Activated CD4-positive, alpha-beta memory T cell treated with anti-CD3 and anti-CD28 coated beads, Interleukin-2, amount 10 ng/mL, durations not matched to agents 7 days and 5 days (primary cell): ENCODE data around the gene RBM33. TPM values are rescaled to one million over a fixed set of nuclear protein-coding genes. Genes with fewer than 3 reads are reported as not detected.

Source experiments
- CTCF ChIA-PET: fragments of 350-600 bp; sonication (Branson Sonifier 250); formaldehyde crosslinking; loops from one replicate; lab custom pipeline; 2021; ENCODE audit warnings: antibody characterized with exemption, inconsistent platforms; lab: Charles Lee
- POLR2A ChIA-PET: fragments of 350-600 bp; sonication (Branson Sonifier 250); formaldehyde crosslinking; loops from one replicate; lab custom pipeline; 2021; ENCODE audit warnings: antibody characterized with exemption; lab: Charles Lee
- DNase-seq: peaks from one replicate; pipeline ENCODE4 v3.0.0-alpha.2; 2020
- H3K27ac Mint-ChIP-seq: one replicate; pipeline ENCODE4 v1.8.0; 2021; ENCODE audit warnings: mild to moderate bottlenecking, mixed read lengths
- H3K27me3 Mint-ChIP-seq: one replicate; pipeline ENCODE4 v1.8.0; 2021; ENCODE audit warnings: mixed read lengths
- H3K36me3 Mint-ChIP-seq: one replicate; pipeline ENCODE4 v1.8.0; 2021; ENCODE audit warnings: low read depth, mixed read lengths
- H3K4me1 Mint-ChIP-seq: one replicate; pipeline ENCODE4 v1.8.0; 2021; ENCODE audit warnings: mixed read lengths
- H3K4me3 Mint-ChIP-seq: one replicate; pipeline ENCODE4 v1.8.0; 2021; ENCODE audit warnings: mild to moderate bottlenecking, mixed read lengths
- H3K9me3 Mint-ChIP-seq: one replicate; pipeline ENCODE4 v1.8.0; 2021; ENCODE audit warnings: mixed read lengths
- total RNA-seq, 2 experiments: library from RNA; stranded (reverse); gene quantifications; one replicate each; pipeline ENCODE4 v1.2.3, GENCODE V29; 2021

The RBM33 gene
- total RNA-seq, 2 experiments from 2014 or later: 75.8 to 76.5 TPM

DNA sequence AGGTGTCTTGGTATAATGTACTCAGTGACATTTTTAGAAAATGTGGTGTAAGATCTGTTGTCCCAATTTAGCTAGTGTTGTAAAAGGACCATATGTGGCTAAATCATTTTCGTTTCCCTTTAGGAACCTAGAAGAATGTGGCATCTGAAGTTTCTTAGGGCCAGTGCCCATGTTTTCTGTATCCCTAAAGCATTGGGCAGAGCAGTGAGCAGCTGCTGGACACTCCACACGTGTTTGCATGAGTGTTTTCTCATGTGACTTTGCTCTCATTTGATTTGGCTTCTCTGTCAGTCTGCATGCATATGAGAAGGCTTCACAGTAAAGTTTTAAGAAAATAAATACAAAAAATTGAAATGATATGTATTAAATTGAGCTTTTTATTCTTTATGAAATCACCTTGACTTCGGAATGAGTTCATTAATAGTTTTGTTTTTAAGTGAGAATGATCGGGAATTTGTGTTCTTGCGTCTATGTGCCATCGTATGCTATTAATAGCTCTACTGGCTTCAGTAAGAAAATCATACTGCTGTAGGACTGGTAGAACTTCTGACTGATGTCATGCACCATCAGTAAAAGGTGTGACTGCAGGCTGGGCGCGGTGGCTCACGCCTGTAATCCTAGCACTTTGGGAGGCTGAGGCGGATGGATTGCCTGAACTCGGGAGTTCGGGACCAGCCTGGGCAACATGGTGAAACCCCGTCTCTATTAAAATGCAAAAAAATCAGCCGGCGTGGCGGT lies 61.3 kb downstream of the RBM33 start:
- H3K27ac Mint-ChIP-seq: no peak overlapping the region
- H3K27me3 Mint-ChIP-seq: no peaks in the 10 kb centered on the region
- no peak overlapping the region for H3K4me3 Mint-ChIP-seq
- H3K4me1 Mint-ChIP-seq: peaks cover 18% of the 10 kb centered on the region
- ChIA-PET POLR2A (no interaction called here), CTCF (interaction anchor here (1.1 kb wide), 1 partner anchor 107 kb away, joined by 3 read pairs; no protein-coding TSS in a partner anchor)
- DNase-seq: no peak
- H3K36me3 Mint-ChIP-seq: peaks cover 44% of the 10 kb centered on the region
- H3K9me3 Mint-ChIP-seq: no peaks in the 10 kb centered on the region

- peaks cover 46% of the 10 kb centered on the region for H3K36me3 Mint-ChIP-seq
- ChIA-PET POLR2A (no interaction called here), CTCF (interaction anchor here (1.1 kb wide), 1 partner anchor 107 kb away, joined by 3 read pairs; no protein-coding TSS in a partner anchor)
- H3K27ac Mint-ChIP-seq: no peak overlapping the region
- H3K4me3 Mint-ChIP-seq: no peak overlapping the region
- no peaks in the 10 kb centered on the region for H3K27me3 Mint-ChIP-seq
- DNase-seq: no peak
- peaks cover 16% of the 10 kb centered on the region for H3K4me1 Mint-ChIP-seq
- H3K9me3 Mint-ChIP-seq: no peaks in the 10 kb centered on the region
These were observed 61.9 kb downstream of the RBM33 start for GRCh38 chr7:155706376-155706775.

GRCh38 chr7:155709453-155709852 lies 65.0 kb downstream of the RBM33 start:
- Mint-ChIP-seq H3K4me1 (peaks cover 12% of the 10 kb centered on the region), H3K27ac (no peak overlapping the region), H3K27me3 (no peaks in the 10 kb centered on the region), H3K9me3 (no peaks in the 10 kb centered on the region), H3K36me3 (peaks cover 49% of the 10 kb centered on the region), H3K4me3 (no peak overlapping the region)
- CTCF ChIA-PET: interaction anchor here (1.4 kb wide), 1 partner anchor 57 kb away, joined by 4 read pairs; no protein-coding TSS in a partner anchor
- POLR2A ChIA-PET: no interaction called here
- DNase-seq: no peak

GRCh38 chr7:155710031-155710430 lies 65.6 kb downstream of the RBM33 start:
- no peak overlapping the region for H3K27ac Mint-ChIP-seq
- CTCF ChIA-PET: interaction anchor here (1.0 to 1.4 kb wide), 2 partner anchors 57 to 58 kb away, joined by 3 to 4 read pairs; no protein-coding TSS in a partner anchor
- no peaks in the 10 kb centered on the region for H3K9me3 Mint-ChIP-seq

DNA sequence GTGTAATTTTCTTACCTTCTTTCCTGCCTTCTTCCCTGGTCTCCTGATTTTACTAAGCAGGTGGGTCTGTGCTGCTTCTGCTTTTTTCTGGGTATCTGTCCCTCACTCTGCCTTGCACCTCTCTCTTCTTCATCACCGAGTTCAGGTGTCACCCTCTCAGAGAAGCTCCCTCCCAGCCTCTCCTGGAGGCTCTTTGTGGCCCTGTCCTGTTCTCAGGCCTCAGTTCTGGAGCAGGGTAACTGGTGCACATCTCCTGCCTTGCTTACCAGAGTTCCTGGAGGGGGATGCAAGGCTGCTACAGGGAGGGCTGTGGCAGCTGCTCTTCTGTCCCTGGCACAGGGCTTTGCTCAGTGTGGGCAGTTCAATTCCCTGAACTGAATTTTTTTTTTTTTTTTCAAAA lies 66.1 kb downstream of the RBM33 start:
- H3K36me3 Mint-ChIP-seq: peaks cover 51% of the 10 kb centered on the region
- H3K27me3 Mint-ChIP-seq: no peaks in the 10 kb centered on the region
- ChIA-PET POLR2A (no interaction called here), CTCF (interaction anchor here (1.0 to 1.4 kb wide), 3 partner anchors 56 to 112 kb away, joined by 3 to 4 read pairs (median 3); no protein-coding TSS in a partner anchor)
- H3K4me1 Mint-ChIP-seq: peaks cover 12% of the 10 kb centered on the region
- H3K4me3 Mint-ChIP-seq: no peak overlapping the region
- no peak overlapping the region for H3K27ac Mint-ChIP-seq
- no peaks in the 10 kb centered on the region for H3K9me3 Mint-ChIP-seq
- DNase-seq: no peak

More at GRCh38 chr7:155710031-155710430, 65.6 kb downstream of the RBM33 start:
- POLR2A ChIA-PET: no interaction called here
- no peaks in the 10 kb centered on the region for H3K27me3 Mint-ChIP-seq
- H3K4me3 Mint-ChIP-seq: no peak overlapping the region
- no peak for DNase-seq
- peaks cover 12% of the 10 kb centered on the region for H3K4me1 Mint-ChIP-seq
- peaks cover 52% of the 10 kb centered on the region for H3K36me3 Mint-ChIP-seq

DNA sequence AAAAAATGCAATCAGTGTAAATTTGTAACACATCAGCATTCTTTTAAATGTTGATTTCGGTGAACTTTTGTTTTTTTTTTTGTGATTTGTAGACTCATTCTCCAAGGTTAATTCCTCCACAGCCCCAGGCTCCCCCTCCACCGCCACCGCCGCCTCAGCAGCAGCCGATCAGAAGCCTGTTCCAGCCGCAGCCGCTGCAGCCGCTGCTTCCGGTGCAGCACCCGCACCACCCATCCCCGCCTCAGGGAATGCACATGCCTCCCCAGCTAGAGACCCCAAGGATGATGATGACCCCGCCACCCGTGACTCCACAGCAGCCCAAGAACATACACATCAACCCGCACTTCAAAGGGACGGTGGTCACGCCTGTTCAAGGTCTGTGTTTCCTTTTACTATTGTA lies 66.6 kb downstream of the RBM33 start:
- peaks cover 12% of the 10 kb centered on the region for H3K4me1 Mint-ChIP-seq
- ChIA-PET POLR2A (no interaction called here), CTCF (interaction anchor here (1.0 to 1.4 kb wide), 3 partner anchors 56 to 112 kb away, joined by 3 to 4 read pairs (median 3); no protein-coding TSS in a partner anchor)
- no peaks in the 10 kb centered on the region for H3K27me3 Mint-ChIP-seq
- no peak overlapping the region for H3K27ac Mint-ChIP-seq
- peaks cover 50% of the 10 kb centered on the region for H3K36me3 Mint-ChIP-seq
- H3K9me3 Mint-ChIP-seq: no peaks in the 10 kb centered on the region
- no peak overlapping the region for H3K4me3 Mint-ChIP-seq
- DNase-seq: no peak

DNA sequence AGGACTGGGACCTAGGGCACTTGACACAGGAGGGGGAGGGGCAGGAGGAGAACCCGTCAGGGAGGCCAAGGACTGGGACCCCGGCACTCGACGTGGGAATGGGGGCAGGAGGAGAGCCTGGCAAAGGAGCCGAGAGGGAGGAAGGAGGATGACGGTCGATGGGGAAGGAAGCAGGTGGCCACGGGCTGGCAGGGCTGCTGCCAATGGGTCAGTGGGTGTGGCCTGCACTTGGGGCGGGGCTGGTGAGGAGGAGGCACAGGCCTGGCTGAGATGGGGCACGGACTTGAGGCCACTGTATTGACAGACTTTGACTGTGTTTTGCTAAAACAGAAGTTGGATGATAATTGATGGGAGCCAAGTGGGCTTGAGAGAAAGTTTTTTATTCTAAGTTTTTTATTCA lies 68.9 kb downstream of the RBM33 start:
- CTCF ChIA-PET: no interaction called here

GRCh38 chr7:155714702-155715101 lies 70.2 kb downstream of the RBM33 start:
- no peak for DNase-seq
- H3K36me3 Mint-ChIP-seq: peaks cover 57% of the 10 kb centered on the region
- H3K4me3 Mint-ChIP-seq: no peak overlapping the region
- ChIA-PET POLR2A (interaction anchor here (1.2 kb wide), 1 partner anchor 93 kb away, joined by 3 read pairs; no protein-coding TSS in a partner anchor), CTCF (no interaction called here)
- H3K4me1 Mint-ChIP-seq: peaks cover 12% of the 10 kb centered on the region
- no peak overlapping the region for H3K27ac Mint-ChIP-seq
- H3K9me3 Mint-ChIP-seq: no peaks in the 10 kb centered on the region
- no peaks in the 10 kb centered on the region for H3K27me3 Mint-ChIP-seq

More for the DNA sequence above, 68.9 kb downstream of the RBM33 start:
- POLR2A ChIA-PET: no interaction called here
- Mint-ChIP-seq H3K36me3 (peaks cover 54% of the 10 kb centered on the region), H3K27me3 (no peaks in the 10 kb centered on the region), H3K4me3 (no peak overlapping the region), H3K4me1 (peaks cover 12% of the 10 kb centered on the region), H3K27ac (no peak overlapping the region), H3K9me3 (no peaks in the 10 kb centered on the region)
- no peak for DNase-seq

DNA sequence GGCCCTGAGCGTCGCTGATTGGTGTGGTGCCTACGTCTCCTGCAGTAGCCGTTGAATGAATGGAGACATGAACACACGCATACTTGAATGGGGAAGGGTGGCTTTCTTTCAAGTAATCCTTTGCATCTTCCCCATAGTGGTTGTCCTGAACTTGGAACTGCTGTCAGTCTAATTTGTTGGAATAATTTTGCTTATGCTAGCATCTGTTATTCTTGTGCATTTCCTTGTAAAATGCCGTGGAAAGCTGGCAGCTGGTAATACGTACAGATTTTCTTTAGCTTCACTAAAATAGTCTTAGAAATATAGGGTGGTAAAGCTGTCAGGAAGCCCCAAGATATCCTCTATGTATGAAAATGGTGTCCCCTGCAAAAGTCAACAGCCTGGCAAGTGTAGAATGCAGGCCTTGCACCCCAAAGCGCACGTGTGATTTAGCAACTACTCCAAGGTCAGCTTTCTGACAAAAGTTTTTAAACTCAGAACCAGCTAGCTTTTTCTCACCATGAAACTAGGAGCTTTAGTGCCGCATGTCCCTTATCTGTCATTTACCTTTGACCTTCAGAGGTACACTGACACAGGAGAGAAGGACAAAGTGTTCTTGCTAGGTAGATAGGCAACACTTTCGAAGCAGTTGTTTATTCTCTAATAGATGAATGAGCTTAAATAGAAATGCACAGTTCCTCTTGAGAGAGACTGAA lies 70.8 kb downstream of the RBM33 start:
- no peak for DNase-seq
- Mint-ChIP-seq H3K9me3 (no peaks in the 10 kb centered on the region), H3K27ac (no peak overlapping the region), H3K4me1 (peaks cover 12% of the 10 kb centered on the region), H3K36me3 (peaks cover 62% of the 10 kb centered on the region), H3K27me3 (no peaks in the 10 kb centered on the region), H3K4me3 (no peak overlapping the region)
- CTCF ChIA-PET: no interaction called here
- POLR2A ChIA-PET: interaction anchor here (1.2 kb wide), 1 partner anchor 93 kb away, joined by 3 read pairs; no protein-coding TSS in a partner anchor

DNA sequence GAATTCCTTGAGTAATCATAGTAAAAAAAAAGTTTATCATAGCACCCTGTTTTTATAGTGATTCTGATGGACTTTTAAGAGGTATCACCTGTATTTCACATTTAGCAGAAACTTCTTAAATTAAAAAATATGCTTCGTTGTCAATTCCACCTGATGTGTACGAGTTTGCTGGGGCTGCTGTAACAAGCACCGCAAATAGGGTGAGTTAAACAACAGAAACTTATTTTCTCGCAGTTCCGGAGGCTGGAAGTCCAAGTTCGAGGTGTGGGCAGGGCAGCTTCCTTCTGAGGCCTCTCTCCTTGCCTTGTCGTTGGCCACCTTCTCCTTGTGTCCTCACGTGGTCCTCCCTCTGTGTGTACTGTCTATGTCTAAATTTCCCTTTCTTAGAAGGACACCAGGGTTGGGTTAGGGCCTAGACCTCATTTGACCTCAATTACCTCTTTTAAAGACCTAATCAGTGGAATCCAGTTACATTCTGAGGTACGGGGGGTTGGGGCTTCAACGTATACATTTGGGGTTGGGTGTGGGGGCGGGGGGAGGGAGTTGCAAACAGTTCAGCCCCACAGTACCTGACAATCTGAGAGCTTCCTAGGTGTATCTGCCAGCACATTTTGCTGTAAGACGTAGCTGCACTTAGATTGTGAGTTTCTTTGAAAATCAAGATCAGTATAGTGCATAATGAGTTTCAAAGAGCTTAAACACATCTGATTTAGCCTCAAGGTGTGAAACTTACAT lies 72.7 kb downstream of the RBM33 start:
- no peak for DNase-seq
- ChIA-PET POLR2A (no interaction called here), CTCF (interaction anchor here (1.4 kb wide), 1 partner anchor 118 kb away, joined by 4 read pairs; no protein-coding TSS in a partner anchor)
- H3K27ac Mint-ChIP-seq: no peak overlapping the region
- H3K9me3 Mint-ChIP-seq: no peaks in the 10 kb centered on the region
- H3K4me1 Mint-ChIP-seq: peaks cover 16% of the 10 kb centered on the region
- no peaks in the 10 kb centered on the region for H3K27me3 Mint-ChIP-seq
- H3K36me3 Mint-ChIP-seq: peaks cover 58% of the 10 kb centered on the region
- H3K4me3 Mint-ChIP-seq: no peak overlapping the region

GRCh38 chr7:155721056-155721455 lies 76.6 kb downstream of the RBM33 start:
- peaks cover 32% of the 10 kb centered on the region for H3K36me3 Mint-ChIP-seq
- ChIA-PET CTCF (interaction anchor here (0.6 kb wide), 1 partner anchor 47 kb away, joined by 3 read pairs; no protein-coding TSS in a partner anchor), POLR2A (no interaction called here)
- peaks cover 4% of the 10 kb centered on the region for H3K4me1 Mint-ChIP-seq
- no peak for DNase-seq
- H3K4me3 Mint-ChIP-seq: no peak overlapping the region
- no peaks in the 10 kb centered on the region for H3K9me3 Mint-ChIP-seq
- no peaks in the 10 kb centered on the region for H3K27me3 Mint-ChIP-seq
- H3K27ac Mint-ChIP-seq: no peak overlapping the region

GRCh38 chr7:155722118-155722517 lies 77.7 kb downstream of the RBM33 start:
- H3K4me1 Mint-ChIP-seq: peaks cover 4% of the 10 kb centered on the region
- no peak for DNase-seq
- no peak overlapping the region for H3K27ac Mint-ChIP-seq
- H3K27me3 Mint-ChIP-seq: no peaks in the 10 kb centered on the region
- H3K9me3 Mint-ChIP-seq: no peaks in the 10 kb centered on the region
- H3K4me3 Mint-ChIP-seq: no peak overlapping the region
- H3K36me3 Mint-ChIP-seq: peaks cover 33% of the 10 kb centered on the region
- ChIA-PET POLR2A (no interaction called here), CTCF (interaction anchor here (1.1 kb wide), 1 partner anchor 17 kb away, joined by 4 read pairs; no protein-coding TSS in a partner anchor)
